Astrocyte (in vitro differentiated cells and primary cell): ENCODE results near the gene CGN.

Source experiments
- EZH2 ChIP-seq: IDR thresholded peaks from 2 replicates; pipeline ENCODE4 v1.6.1; 2012; ENCODE audit warnings: mild to moderate bottlenecking, low read length, inconsistent platforms; ENCODE audit not compliant: insufficient read depth
- TF ChIP-seq, protein P1 (sequence below): IDR thresholded peaks from 2 replicates; pipeline ENCODE4 v1.5.1; 2011; ENCODE audit warnings: low read depth, mild to moderate bottlenecking, inconsistent platforms, low read length, moderate library complexity; ENCODE audit not compliant: insufficient read depth

DNA sequence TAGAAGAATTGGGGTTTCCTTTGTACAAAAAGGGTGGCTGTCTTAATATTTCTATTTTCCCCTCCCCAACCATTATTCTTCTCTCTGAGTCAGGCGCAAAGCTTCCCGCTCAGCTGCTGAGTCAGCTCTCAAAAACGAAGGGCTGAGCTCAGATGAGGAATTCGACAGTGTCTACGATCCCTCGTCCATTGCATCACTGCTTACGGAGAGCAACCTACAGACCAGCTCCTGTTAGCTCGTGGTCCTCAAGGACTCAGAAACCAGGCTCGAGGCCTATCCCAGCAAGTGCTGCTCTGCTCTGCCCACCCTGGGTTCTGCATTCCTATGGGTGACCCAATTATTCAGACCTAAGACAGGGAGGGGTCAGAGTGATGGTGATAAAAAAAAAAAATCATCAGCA, 25.9 kb downstream of the CGN start:
- TF ChIP-seq, protein P1, sequence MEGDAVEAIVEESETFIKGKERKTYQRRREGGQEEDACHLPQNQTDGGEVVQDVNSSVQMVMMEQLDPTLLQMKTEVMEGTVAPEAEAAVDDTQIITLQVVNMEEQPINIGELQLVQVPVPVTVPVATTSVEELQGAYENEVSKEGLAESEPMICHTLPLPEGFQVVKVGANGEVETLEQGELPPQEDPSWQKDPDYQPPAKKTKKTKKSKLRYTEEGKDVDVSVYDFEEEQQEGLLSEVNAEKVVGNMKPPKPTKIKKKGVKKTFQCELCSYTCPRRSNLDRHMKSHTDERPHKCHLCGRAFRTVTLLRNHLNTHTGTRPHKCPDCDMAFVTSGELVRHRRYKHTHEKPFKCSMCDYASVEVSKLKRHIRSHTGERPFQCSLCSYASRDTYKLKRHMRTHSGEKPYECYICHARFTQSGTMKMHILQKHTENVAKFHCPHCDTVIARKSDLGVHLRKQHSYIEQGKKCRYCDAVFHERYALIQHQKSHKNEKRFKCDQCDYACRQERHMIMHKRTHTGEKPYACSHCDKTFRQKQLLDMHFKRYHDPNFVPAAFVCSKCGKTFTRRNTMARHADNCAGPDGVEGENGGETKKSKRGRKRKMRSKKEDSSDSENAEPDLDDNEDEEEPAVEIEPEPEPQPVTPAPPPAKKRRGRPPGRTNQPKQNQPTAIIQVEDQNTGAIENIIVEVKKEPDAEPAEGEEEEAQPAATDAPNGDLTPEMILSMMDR, result no peak
- no peak for TF ChIP-seq EZH2
